Measurements from ENCODE around the gene TANC1. TPM values are rescaled to one million over a fixed set of nuclear protein-coding genes. Genes with fewer than 3 reads are reported as not detected.

The TANC1 gene
- total and polyA plus RNA-seq, 2 experiments from 2014 or later, result 8.2 to 12.1 TPM

DNA sequence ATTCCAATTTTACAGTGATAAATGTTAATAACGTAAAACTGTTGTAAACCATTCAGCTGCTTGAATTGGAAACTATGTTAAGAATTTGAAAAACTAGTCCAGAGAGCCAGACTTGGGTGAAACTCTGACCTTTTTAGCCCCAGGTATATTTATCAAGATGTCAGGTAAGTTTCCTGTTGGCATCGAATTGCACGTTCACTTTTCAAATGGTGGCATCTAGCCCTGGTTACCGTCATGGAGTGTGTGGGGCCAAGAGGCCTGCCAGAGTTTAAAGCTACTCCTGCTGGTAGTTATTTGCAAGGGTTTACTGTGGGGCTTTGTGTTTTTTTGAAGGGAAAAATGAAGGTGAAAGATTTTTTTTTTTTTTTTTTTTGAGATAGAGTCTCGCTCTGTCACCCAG, 208.1 kb downstream of the TANC1 start:
- 0 out of 2 replicates have a peak, but pooled peaks cover 16% of the 10 kb centered on the region for H3K36me3 ChIP-seq (ENCODE audit: low read depth)
- no peak for DNase-seq
- no peaks in the 10 kb centered on the region for H3K27me3 ChIP-seq (replicated peaks; ENCODE audit: insufficient read depth)
- in situ Hi-C loops (cut with MboI), result no loop called here
- no peak overlapping the region for H3K4me2 ChIP-seq (ENCODE audit: unreplicated experiment)
- no peaks in the 10 kb centered on the region for H4K20me1 ChIP-seq (ENCODE audit: insufficient read depth)
- no peaks in the 10 kb centered on the region for H3K9me3 ChIP-seq (ENCODE audit: low read depth)
- H2AFZ ChIP-seq, result no peak overlapping the region
- H3K9me2 ChIP-seq (ENCODE audit: insufficient read depth), result no peaks in the 10 kb centered on the region
- no peaks in the 10 kb centered on the region for H3K4me1 ChIP-seq (ENCODE audit: insufficient read depth)
- no peaks in the 10 kb centered on the region for H3F3A ChIP-seq (ENCODE audit: insufficient read depth)
- WGBS, 2 experiments (ENCODE audit: low coverage in 1 of 2, low lambda C conversion rate in 2 of 2, missing lambda C conversion rate in 2 of 2), result 93 to 99% methylated on average over 4 to 5 of the region's 5 CpGs
- no peak overlapping the region for H3K27ac ChIP-seq
- no peak overlapping the region for H3K4me3 ChIP-seq
- TF ChIP-seq EZH2phosphoT487 (IDR thresholded peaks at IDR 0.05; ENCODE audit: insufficient read depth, low read depth) (no peak), EZH2 (IDR thresholded peaks at IDR 0.05; ENCODE audit: insufficient read depth, poor library complexity, severe bottlenecking) (no peak)
- H3K79me2 ChIP-seq (ENCODE audit: insufficient read depth), result no peaks in the 10 kb centered on the region
- H3K9ac ChIP-seq, result no peak overlapping the region

DNA sequence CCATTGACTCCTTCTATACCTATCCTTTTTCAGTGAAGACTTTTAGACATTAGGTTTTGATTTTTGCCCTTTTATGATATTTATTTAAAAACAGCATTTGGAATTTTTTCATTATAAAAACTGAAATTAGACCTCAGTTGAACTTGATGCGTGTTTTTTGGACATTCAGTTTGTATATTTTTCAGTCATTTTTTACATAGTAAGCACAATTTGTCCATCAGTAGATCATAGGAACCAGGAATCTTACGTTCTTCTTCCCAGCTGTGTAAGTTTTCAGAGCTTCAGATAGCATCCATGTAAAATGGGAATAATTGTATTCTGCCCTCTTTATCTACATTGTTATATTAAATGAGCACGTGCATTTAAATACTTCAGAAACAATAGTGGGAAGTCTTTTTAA, 208.9 kb downstream of the TANC1 start:
- Histone ChIP-seq H3K36me3 (ENCODE audit: low read depth) (0 out of 2 replicates have a peak, but pooled peaks cover 15% of the 10 kb centered on the region), H3K9me3 (ENCODE audit: low read depth) (no peaks in the 10 kb centered on the region), H3K4me2 (ENCODE audit: unreplicated experiment) (no peak overlapping the region), H3K9ac (no peak overlapping the region), H3K4me1 (ENCODE audit: insufficient read depth) (no peaks in the 10 kb centered on the region), H3K27me3 (replicated peaks; ENCODE audit: insufficient read depth) (no peaks in the 10 kb centered on the region), H4K20me1 (ENCODE audit: insufficient read depth) (no peaks in the 10 kb centered on the region), H2AFZ (no peak overlapping the region), H3K4me3 (no peak overlapping the region), H3F3A (ENCODE audit: insufficient read depth) (no peaks in the 10 kb centered on the region), H3K79me2 (ENCODE audit: insufficient read depth) (no peaks in the 10 kb centered on the region), H3K9me2 (ENCODE audit: insufficient read depth) (no peaks in the 10 kb centered on the region), H3K27ac (no peak overlapping the region)
- 90% methylated on average over 3 of the region's 3 CpGs for WGBS, 2 experiments (ENCODE audit: low coverage in 1 of 2, low lambda C conversion rate in 2 of 2, missing lambda C conversion rate in 2 of 2)
- no peak for DNase-seq
- TF ChIP-seq EZH2phosphoT487 (IDR thresholded peaks at IDR 0.05; ENCODE audit: insufficient read depth, low read depth) (no peak), EZH2 (IDR thresholded peaks at IDR 0.05; ENCODE audit: insufficient read depth, poor library complexity, severe bottlenecking) (no peak)
- in situ Hi-C loops (cut with MboI), result no loop called here

DNA sequence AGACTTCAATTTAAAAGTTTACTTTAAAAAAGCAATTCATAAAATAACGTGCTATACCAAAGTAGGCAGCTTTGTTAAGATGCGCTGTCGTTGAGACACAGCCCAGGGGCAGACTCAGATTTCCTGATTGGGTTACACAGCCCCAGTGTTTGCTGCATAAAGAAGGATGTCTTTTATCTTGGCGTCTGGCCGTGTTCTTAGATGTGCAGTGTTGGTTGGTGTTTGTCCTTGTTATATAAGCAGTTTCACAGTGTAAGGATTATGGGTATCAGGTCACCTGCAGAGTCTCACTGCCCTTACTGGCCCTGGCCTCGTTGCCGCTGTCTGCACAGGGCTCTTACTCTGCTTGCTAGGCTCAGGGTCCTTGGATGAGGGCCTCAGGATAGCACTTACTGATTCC, 209.5 kb downstream of the TANC1 start:
- 88 to 91% methylated on average over 7 of the region's 7 CpGs for WGBS, 2 experiments (ENCODE audit: low coverage in 1 of 2, low lambda C conversion rate in 2 of 2, missing lambda C conversion rate in 2 of 2)

DNA sequence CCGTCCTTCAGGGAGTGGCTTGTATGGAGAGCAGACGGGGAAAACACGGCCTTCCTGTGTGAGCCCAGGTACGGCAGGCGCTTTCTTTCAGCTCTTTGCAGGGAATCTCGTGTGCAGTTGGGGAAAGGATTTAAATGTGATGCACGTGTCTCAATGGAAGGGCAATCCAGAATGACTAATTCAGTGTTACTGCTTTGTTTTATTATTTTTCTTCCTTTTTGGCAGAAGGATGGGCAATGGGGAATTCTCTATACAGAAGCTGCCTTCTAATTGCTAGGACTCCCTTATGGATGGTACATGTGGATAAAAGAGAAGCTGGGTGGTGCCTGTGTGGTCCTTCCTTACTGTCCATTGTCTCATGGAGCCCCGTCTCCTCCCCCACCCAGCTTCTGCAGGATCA, 210.7 kb downstream of the TANC1 start:
- Histone ChIP-seq H3K27ac (no peak overlapping the region), H3K4me2 (ENCODE audit: unreplicated experiment) (no peak overlapping the region), H3K4me3 (no peak overlapping the region), H3K4me1 (ENCODE audit: insufficient read depth) (no peaks in the 10 kb centered on the region), H2AFZ (no peak overlapping the region), H3K79me2 (ENCODE audit: insufficient read depth) (no peaks in the 10 kb centered on the region), H3K27me3 (replicated peaks; ENCODE audit: insufficient read depth) (no peaks in the 10 kb centered on the region), H3K9ac (no peak overlapping the region), H3K9me2 (ENCODE audit: insufficient read depth) (no peaks in the 10 kb centered on the region), H3K36me3 (ENCODE audit: low read depth) (0 out of 2 replicates have a peak, but pooled peaks cover 16% of the 10 kb centered on the region), H3K9me3 (ENCODE audit: low read depth) (no peaks in the 10 kb centered on the region), H4K20me1 (ENCODE audit: insufficient read depth) (no peaks in the 10 kb centered on the region), H3F3A (ENCODE audit: insufficient read depth) (no peaks in the 10 kb centered on the region)
- in situ Hi-C loops (cut with MboI), result no loop called here
- no peak for DNase-seq
- WGBS, 2 experiments (ENCODE audit: low coverage in 1 of 2, low lambda C conversion rate in 2 of 2, missing lambda C conversion rate in 2 of 2), result 81 to 84% methylated on average over 8 of the region's 8 CpGs
- TF ChIP-seq EZH2phosphoT487 (IDR thresholded peaks at IDR 0.05; ENCODE audit: insufficient read depth, low read depth), result no peak

More for the DNA sequence above, 209.5 kb downstream of the TANC1 start:
- Histone ChIP-seq H3F3A (ENCODE audit: insufficient read depth) (no peaks in the 10 kb centered on the region), H3K9me2 (ENCODE audit: insufficient read depth) (no peaks in the 10 kb centered on the region), H2AFZ (no peak overlapping the region), H3K79me2 (ENCODE audit: insufficient read depth) (no peaks in the 10 kb centered on the region), H3K9me3 (ENCODE audit: low read depth) (no peaks in the 10 kb centered on the region), H3K36me3 (ENCODE audit: low read depth) (0 out of 2 replicates have a peak, but pooled peaks cover 16% of the 10 kb centered on the region), H3K9ac (no peak overlapping the region), H3K27ac (no peak overlapping the region), H3K4me2 (ENCODE audit: unreplicated experiment) (no peak overlapping the region), H3K4me3 (no peak overlapping the region), H3K27me3 (replicated peaks; ENCODE audit: insufficient read depth) (no peaks in the 10 kb centered on the region), H4K20me1 (ENCODE audit: insufficient read depth) (no peaks in the 10 kb centered on the region), H3K4me1 (ENCODE audit: insufficient read depth) (no peaks in the 10 kb centered on the region)
- no peak for TF ChIP-seq EZH2 (IDR thresholded peaks at IDR 0.05; ENCODE audit: insufficient read depth, poor library complexity, severe bottlenecking)
- TF ChIP-seq EZH2phosphoT487 (IDR thresholded peaks at IDR 0.05; ENCODE audit: insufficient read depth, low read depth), result no peak
- in situ Hi-C loops (cut with MboI), result no loop called here
- DNase-seq, result no peak

DNA sequence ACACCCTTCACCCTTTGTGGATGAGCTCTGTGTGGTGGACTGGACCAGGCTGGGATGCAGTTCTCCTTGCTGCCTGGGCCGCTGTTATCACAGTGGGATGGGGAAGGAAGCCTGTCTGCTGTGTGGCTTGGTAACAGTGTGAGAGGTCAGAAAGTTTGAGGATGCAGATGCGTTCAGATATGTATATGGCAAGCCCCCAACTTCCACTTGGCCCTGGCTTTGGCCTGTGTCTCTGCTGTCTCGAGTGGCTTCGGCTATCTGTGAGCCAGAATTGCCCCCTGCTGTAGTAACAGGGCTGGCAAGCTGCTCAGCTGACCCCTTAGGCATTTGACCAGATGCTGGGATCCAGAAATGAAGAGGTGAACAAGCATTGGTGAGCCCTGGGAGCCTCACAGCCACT, 211.3 kb downstream of the TANC1 start:
- Histone ChIP-seq H3K9me2 (ENCODE audit: insufficient read depth) (no peaks in the 10 kb centered on the region), H3K27ac (no peak overlapping the region), H3F3A (ENCODE audit: insufficient read depth) (no peaks in the 10 kb centered on the region), H3K4me1 (ENCODE audit: insufficient read depth) (no peaks in the 10 kb centered on the region), H2AFZ (no peak overlapping the region), H3K79me2 (ENCODE audit: insufficient read depth) (no peaks in the 10 kb centered on the region), H3K9ac (no peak overlapping the region), H3K27me3 (replicated peaks; ENCODE audit: insufficient read depth) (no peaks in the 10 kb centered on the region), H3K36me3 (ENCODE audit: low read depth) (0 out of 2 replicates have a peak, but pooled peaks cover 16% of the 10 kb centered on the region), H3K9me3 (ENCODE audit: low read depth) (no peaks in the 10 kb centered on the region), H3K4me3 (no peak overlapping the region), H4K20me1 (ENCODE audit: insufficient read depth) (no peaks in the 10 kb centered on the region), H3K4me2 (ENCODE audit: unreplicated experiment) (no peak overlapping the region)
- no peak for TF ChIP-seq EZH2phosphoT487 (IDR thresholded peaks at IDR 0.05; ENCODE audit: insufficient read depth, low read depth)
- no peak for TF ChIP-seq EZH2 (IDR thresholded peaks at IDR 0.05; ENCODE audit: insufficient read depth, poor library complexity, severe bottlenecking)
- 98 to 100% methylated on average over 4 of the region's 4 CpGs for WGBS, 2 experiments (ENCODE audit: low coverage in 1 of 2, low lambda C conversion rate in 2 of 2, missing lambda C conversion rate in 2 of 2)
- in situ Hi-C loops (cut with MboI), result no loop called here
- no peak for DNase-seq

All from GM23248 (cell line).